IPS-18c (cell line): Measurements from ENCODE around the gene MYO1E.

Source experiments
- H3K4me3 ChIP-seq: 2 replicates; pipeline ENCODE4 v1.7.0; 2013; ENCODE audit warnings: low read depth, mild to moderate bottlenecking, low read length, moderate library complexity; ENCODE audit not compliant: insufficient read depth
- H3K9me3 ChIP-seq: one replicate; pipeline ENCODE4 v1.6.1; 2013; ENCODE audit warnings: mild to moderate bottlenecking, low read length, moderate library complexity; ENCODE audit not compliant: control insufficient read depth, insufficient read depth

MYO1E gene

GRCh38 chr15:59210186-59210585 lies 162.5 kb downstream of the MYO1E start:
- H3K9me3 ChIP-seq, result no peaks in the 10 kb centered on the region

GRCh38 chr15:59208613-59209249 lies 163.9 kb downstream of the MYO1E start:
- no peaks in the 10 kb centered on the region for H3K9me3 ChIP-seq

More at GRCh38 chr15:59210186-59210585, 162.5 kb downstream of the MYO1E start:
- no peak overlapping the region for H3K4me3 ChIP-seq

GRCh38 chr15:59206623-59207183 lies 166.0 kb downstream of the MYO1E start, which contains the start of gene LDHAL6B:
TSS of gene LDHAL6B (plus strand) at chr15:59206843. CDS start at chr15:59206941, 98 bp downstream.
- H3K4me3 ChIP-seq, result no peak within 1 kb of the TSS
- no peaks in the 10 kb centered on the region for H3K9me3 ChIP-seq

More at GRCh38 chr15:59208613-59209249, 163.9 kb downstream of the MYO1E start:
- no peak overlapping the region for H3K4me3 ChIP-seq

GRCh38 chr15:59205839-59206622 lies 166.6 kb downstream of the MYO1E start:
- Histone ChIP-seq H3K9me3 (no peaks in the 10 kb centered on the region), H3K4me3 (no peak overlapping the region)

- Histone ChIP-seq H3K9me3 (no peaks in the 10 kb centered on the region), H3K4me3 (no peak overlapping the region)
These were observed 169.0 kb downstream of the MYO1E start for GRCh38 chr15:59203657-59204056.

- H3K4me3 ChIP-seq, result no peak overlapping the region
- H3K9me3 ChIP-seq, result no peaks in the 10 kb centered on the region
These were observed 169.7 kb downstream of the MYO1E start for GRCh38 chr15:59203008-59203407.

- Histone ChIP-seq H3K9me3 (no peaks in the 10 kb centered on the region), H3K4me3 (no peak overlapping the region)
These were observed 172.1 kb downstream of the MYO1E start for GRCh38 chr15:59200560-59200959.

GRCh38 chr15:59199626-59200465 lies 172.8 kb downstream of the MYO1E start:
- H3K9me3 ChIP-seq, result no peaks in the 10 kb centered on the region
- no peak overlapping the region for H3K4me3 ChIP-seq

GRCh38 chr15:59197454-59197853 lies 175.2 kb downstream of the MYO1E start:
- Histone ChIP-seq H3K4me3 (no peak overlapping the region), H3K9me3 (no peaks in the 10 kb centered on the region)

GRCh38 chr15:59196416-59196815 lies 176.3 kb downstream of the MYO1E start:
- Histone ChIP-seq H3K4me3 (no peak overlapping the region), H3K9me3 (no peaks in the 10 kb centered on the region)

- no peaks in the 10 kb centered on the region for H3K9me3 ChIP-seq
- no peak overlapping the region for H3K4me3 ChIP-seq
These were observed 177.9 kb downstream of the MYO1E start for GRCh38 chr15:59194639-59195325.

GRCh38 chr15:59191855-59192237 lies 180.8 kb downstream of the MYO1E start:
- H3K9me3 ChIP-seq, result no peaks in the 10 kb centered on the region

GRCh38 chr15:59190291-59190690 lies 182.4 kb downstream of the MYO1E start:
- Histone ChIP-seq H3K9me3 (no peaks in the 10 kb centered on the region), H3K4me3 (no peak overlapping the region)

More at GRCh38 chr15:59191855-59192237, 180.8 kb downstream of the MYO1E start:
- H3K4me3 ChIP-seq, result no peak overlapping the region

- no peak overlapping the region for H3K4me3 ChIP-seq
- H3K9me3 ChIP-seq, result no peaks in the 10 kb centered on the region
These were observed 183.4 kb downstream of the MYO1E start for GRCh38 chr15:59189241-59189640.

- Histone ChIP-seq H3K4me3 (no peak overlapping the region), H3K9me3 (no peaks in the 10 kb centered on the region)
These were observed 186.2 kb downstream of the MYO1E start for GRCh38 chr15:59186501-59186900.

- H3K4me3 ChIP-seq, result no peak overlapping the region
- peaks cover 2% of the 10 kb centered on the region for H3K9me3 ChIP-seq
These were observed 186.9 kb downstream of the MYO1E start for GRCh38 chr15:59185725-59186124.
